GM19397 (cell line): ENCODE data around the gene BAD.

ENCODE experiments used
- ATAC-seq: cut with Tn5 transposase; IDR thresholded peaks from one replicate; pipeline ENCODE4 v1.9.1; 2021; ENCODE audit warnings: mild to moderate bottlenecking, moderate library complexity; ENCODE audit not compliant: unreplicated experiment

The BAD gene

GRCh38 chr11:64246871-64247728 lies 37.4 kb downstream of the BAD start, which contains the start of gene PPP1R14B:
Gene PPP1R14B (minus strand): TSS chr11:64246943. CDS start chr11:64246673, 270 bp downstream.
- ATAC-seq = peak; percentile 35

DNA sequence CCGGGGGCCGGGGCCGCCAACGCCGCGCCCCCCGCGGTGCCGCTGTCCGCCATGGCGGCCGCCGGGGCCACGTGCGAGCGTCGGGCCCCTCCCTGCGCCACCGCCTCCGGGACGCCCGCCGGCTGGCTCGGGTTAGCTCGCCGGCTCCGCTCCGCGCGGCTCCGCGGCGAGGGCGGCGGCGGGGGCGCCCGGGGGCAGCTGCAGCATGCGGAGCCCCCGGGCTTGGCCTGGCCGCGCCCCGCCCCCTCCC lies 37.9 kb downstream of the BAD start:
- peak; percentile 18 for ATAC-seq

GRCh38 chr11:64245797-64246620 lies 38.5 kb downstream of the BAD start:
- no peak for ATAC-seq

DNA sequence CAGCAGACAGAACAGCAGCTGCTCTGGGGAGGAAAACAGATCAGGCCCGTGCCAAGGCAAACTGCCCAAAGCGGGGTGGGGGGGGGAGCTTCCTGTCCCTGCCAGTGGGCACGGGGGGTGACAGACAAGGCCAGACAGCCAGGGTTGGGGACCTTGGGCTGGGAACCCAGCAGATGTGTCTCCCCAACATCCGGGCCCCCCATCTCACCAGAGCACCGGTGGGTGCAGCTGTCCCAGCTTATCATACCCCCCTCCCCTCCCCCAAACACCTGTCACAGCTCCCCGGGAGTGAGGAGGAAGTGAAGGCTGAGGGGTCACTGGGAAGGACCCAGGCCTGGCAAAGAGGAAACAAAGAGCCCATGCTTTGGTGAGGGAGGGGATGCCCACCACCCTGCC lies 39.1 kb downstream of the BAD start:
- ATAC-seq = no peak

DNA sequence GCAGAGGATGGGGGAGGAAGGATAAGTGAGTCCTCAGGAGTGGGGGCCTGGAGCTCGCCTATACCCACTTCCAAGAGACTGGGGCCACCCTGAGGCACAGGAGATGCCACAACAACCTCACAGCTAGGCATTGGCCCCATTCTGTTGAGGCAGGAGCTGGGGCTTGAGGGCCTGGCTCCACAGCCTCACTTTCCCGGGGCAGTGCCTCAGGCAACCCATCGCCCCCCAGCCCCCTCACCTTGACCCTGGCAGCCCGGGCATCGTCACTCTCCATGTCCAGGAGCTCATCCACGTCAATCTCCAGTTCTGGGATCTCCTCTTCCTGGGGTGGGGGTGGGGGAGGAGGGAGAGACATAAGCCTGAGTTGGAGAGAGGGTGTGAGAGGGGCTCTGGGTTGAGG lies 39.5 kb downstream of the BAD start:
- ATAC-seq = no peak

- ATAC-seq = no peak
These were observed 40.4 kb downstream of the BAD start for GRCh38 chr11:64244107-64244506.

DNA sequence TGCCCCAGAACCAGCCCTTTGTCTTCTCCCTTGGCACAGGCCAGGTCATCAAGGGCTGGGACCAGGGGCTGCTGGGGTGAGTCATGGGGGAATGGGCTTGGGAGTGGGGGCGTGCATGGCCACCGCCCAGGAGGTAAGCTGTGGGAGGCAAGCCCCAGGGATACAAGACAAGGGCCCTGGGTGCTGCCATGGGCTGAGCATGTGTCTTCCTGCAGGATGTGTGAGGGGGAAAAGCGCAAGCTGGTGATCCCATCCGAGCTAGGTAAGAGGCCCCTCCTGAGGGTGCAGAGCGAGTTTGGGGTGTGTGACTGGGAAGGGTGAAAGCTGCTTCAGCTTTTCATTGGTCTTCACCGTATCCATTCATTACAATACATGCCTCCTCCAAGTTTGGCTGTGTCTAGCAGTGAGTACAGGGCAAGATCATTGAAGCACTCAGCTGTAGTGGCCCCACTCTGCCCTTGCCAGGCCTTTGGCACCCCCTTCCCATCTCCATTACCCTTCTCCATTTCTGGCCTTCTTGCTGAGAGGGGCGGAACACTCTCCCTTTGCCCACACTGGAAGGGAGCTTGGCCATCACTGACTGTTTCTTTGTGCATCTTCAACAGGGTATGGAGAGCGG lies 41.1 kb downstream of the BAD start:
- ATAC-seq = no peak

- ATAC-seq = peak; percentile 4
These were observed 42.7 kb downstream of the BAD start for GRCh38 chr11:64241491-64242374.

GRCh38 chr11:64241241-64241490 lies 43.3 kb downstream of the BAD start:
- ATAC-seq = peak; percentile 64

DNA sequence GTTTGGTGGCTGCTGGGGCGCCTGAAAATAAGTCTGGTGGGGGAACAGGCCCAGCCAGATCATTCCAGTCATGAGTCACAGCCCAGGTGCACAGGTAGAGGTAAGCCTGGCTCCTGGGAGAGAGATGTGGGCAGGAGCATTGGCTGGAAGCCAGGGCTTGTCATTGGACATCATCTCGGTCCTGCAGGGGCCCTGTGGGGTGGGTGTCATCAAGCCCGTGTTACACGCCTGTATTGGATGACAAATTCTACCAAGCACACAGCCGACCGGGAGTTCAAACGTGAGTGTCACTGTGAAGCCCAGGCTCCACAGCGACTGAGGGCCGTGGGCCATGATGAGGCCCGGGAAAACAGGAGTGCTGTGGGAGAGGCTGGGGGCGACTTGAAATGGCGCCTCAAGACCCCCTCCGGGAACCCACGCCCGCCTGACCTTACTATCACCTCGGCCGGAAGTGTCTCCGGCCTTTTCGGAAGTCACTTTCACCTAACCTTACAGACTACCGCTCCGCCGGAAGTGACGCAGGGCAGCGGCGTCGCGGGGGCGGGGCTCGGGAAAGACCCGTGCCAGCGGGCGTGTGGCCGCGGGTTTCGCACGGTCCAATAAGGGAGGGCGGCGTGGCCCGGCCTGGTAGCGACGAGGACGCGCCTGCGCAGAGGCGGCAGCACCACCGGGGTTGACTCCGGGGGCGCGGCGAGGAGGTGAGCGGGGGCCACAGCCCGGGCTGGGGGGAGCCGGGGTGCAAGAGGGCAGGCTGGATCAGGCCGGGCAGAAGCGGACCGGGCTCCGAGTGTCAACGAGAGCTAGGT lies 43.8 kb downstream of the BAD start, which contains the start of gene FKBP2:
Gene FKBP2, plus strand, starts transcription at position 661 of the 806 bp plus-strand sequence. CDS start 1,293 bp downstream, outside the sequence.
- peak; percentile 56 for ATAC-seq

- ATAC-seq = peak; percentile 1
These were observed 44.6 kb downstream of the BAD start for GRCh38 chr11:64239662-64240434.

GRCh38 chr11:64238999-64239398 lies 45.5 kb downstream of the BAD start:
- no peak for ATAC-seq

- no peak for ATAC-seq
These were observed 46.4 kb downstream of the BAD start for GRCh38 chr11:64238076-64238475.

- ATAC-seq = no peak
These were observed 46.9 kb downstream of the BAD start for GRCh38 chr11:64237484-64237951.

- no peak for ATAC-seq
These were observed 48.9 kb downstream of the BAD start for GRCh38 chr11:64235437-64236161.

DNA sequence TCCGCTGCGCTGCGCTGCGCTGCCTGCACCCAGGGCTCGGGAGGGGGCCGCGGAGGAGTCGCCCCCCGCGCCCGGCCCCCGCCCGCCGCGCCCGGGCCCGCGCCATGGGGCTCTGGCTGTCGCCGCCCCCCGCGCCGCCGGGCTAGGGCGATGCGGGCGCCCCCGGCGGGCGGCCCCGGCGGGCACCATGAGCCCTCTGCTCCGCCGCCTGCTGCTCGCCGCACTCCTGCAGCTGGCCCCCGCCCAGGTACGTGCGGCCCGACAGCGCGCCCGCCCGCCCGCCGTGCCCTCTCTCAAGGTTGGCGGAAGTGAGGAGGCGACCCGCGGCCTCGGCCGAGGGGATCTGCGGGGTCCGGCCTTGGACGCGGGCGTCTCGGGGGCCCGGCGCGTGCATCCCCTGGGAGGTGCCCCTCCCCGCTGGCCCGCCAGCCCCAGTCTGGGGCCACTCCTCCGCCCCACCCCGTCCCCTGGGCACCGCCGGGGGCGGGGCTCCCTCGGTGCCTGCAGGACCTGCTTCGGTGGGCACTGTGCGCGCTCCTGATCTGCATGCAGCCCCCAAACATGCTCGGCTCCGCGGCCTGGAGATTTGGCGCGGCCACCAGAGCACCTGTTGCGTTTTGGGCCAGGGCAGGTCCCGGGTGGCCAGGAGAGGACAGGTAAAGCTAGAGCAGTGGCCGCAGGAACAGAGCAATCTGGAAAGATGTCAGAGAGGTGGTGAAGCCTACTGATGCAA lies 49.7 kb downstream of the BAD start:
- peak; percentile 30 for ATAC-seq

DNA sequence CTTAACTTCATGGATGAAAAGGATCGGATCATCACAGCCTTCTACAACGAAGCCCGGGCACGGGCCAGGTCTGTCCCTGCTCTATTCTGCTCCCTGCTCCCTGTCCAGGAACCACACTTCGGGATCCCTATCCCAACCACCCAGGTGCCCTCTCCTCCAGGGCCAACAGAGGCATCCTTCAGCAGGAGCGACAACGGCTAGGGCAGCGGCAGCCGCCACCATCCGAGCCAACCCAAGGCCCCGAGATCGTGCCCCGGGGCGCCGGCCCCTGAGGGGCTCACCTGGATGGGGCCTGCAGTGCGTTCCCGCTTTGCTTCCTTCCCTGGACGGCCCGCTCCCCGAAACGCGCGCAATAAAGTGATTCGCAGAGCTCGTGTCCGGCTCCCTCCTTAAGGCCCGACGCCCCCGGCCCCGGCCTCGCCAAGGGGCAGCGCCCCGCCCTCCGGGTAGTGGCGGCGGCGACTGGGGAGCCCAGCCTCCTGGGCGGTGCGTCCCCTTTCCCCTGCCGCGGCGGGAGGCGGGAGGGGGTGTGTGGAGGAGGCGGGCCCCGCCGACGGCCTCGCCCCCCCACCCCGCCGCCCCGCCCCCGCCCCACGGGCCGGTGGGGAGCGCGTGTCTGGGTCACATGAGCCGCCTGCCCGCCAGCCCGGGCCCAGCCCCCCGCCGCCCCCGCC lies 50.4 kb downstream of the BAD start, which contains the start of gene VEGFB:
Gene VEGFB, plus strand, starts transcription at position 672 of the 674 bp plus-strand sequence. CDS start 250 bp downstream, outside the sequence.
- peak; percentile 31 for ATAC-seq
